GM21526 (cell line): Measurements from ENCODE around the gene KIF19.

Experiments used
- ATAC-seq: cut with Tn5 transposase; IDR thresholded peaks from one replicate; pipeline ENCODE4 v1.9.1; 2021; ENCODE audit warnings: moderate library complexity; ENCODE audit not compliant: unreplicated experiment, low FRiP score

KIF19 gene

DNA sequence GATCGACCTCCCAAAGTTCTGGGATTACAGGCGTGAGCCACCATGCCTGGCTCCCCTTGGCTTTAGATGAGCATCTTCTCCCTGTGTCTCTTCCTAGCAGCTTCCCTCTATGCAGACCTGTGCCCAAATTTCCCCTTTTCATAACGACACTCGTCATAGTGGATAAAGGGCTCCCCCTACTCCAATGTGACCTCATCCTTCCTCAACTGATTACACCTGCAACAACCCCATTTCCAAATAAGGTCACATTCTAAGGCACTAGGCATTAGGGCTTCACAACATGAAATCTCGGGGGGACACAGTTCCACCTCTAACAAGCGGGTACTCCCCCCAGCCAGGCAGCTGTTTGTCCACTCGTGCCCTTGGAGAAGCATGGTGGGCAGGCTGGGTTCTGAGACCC lies 10.3 kb downstream of the KIF19 start:
- ATAC-seq = no peak

DNA sequence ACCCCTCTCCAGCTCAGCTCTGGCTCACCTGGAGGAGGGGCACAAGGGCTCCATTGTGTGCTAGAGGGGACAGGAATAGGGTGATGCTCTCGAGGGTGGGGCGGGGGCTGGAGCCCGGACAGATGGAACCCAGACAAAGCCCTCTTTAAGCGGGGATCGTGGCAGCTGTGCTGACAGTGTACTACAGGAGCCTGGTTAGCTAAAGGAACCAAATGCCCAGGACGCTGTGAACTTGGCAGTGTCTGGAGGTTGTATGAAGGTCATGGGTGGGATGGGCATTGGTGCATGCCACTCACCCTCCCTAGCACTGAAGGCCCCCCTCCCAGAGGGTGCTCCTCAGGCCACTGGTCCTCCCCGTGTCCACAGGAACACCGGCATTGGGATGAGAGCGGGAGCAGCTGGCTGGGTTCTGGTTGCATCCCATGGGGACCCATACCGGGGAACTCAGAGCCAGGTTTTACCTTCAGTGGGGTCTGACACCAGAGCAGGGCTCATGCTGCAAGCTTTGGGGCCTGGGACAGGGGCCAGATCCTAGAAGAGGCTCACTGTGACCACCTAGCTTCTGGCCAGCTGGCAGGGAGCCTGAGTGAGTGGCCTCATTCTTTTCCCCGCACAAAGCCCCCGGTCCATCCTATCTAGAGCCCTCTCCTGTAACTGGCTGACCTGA lies 11.9 kb downstream of the KIF19 start:
- ATAC-seq = no peak

DNA sequence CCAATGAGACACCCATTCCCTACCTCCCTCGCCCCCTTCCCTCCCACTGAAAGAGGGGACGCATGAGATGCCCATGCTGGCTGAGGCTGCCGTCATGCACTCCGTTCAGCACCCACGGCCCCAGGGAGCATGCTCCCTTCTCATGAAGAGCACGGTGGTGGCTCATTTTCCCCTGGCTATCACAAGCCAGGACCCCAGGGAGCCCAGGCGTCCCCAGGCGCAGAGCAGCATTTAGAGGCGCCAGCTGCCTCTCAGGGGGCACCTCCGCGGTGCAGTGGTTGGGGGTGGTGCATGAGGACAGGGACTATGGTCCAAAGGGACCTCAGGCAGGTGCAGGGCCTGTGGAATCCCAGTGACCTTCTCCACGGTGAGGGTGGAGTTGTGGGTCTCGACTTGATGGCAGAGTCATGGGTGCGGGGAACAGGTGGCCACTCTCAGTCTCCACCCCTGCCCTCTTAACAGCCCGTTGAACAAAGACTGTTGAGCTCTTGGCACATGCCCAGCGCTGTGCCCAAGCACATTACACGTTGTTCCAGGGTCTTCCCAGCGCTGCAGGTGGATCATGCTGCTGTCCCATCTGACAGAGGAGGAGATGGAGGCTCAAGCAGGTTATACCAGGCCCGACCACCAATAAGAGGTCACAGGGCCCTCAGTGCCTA lies 13.6 kb downstream of the KIF19 start:
- no peak for ATAC-seq

- ATAC-seq = no peak
Observed at GRCh38 chr17:74340470-74341023, 14.5 kb downstream of the KIF19 start.

GRCh38 chr17:74342224-74342623 lies 16.2 kb downstream of the KIF19 start:
- no peak for ATAC-seq

- ATAC-seq = no peak
Observed at GRCh38 chr17:74343121-74343520, 17.1 kb downstream of the KIF19 start.

DNA sequence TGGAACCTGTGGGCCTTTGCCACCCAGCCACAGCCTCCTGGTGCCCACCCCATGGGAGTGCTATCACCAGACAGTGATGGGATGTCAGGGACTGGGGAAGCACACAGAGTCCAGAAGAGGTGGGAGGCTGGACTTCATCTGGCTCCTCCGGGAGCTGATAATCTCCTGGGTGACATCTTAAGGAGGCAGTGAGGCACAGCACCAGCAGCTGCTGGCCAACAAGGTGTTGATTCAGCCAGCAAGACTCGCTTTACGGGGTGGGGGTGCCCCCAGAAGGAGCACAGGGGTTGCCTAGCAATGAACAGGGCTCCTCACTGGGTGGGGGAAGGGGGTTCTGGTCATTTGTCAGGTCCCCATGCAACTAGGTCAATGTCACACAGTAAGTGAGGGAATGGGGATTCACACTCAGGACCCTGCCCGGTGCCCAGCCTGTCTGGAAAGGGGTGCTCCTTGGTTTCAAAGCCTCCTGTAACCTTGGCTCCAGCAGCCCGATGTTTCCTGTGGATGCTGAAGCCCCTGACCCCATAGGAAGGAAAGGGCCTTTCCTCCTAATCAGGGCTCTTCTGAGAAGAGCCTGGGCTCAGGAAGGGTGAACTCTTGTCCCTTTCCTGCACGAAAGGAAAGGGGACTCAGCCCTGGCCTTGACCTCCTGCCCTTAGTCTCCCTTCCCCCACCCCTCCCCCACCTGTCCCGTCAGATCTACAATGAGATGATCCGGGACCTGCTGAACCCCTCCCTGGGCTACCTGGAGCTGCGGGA lies 17.7 kb downstream of the KIF19 start:
- no peak for ATAC-seq

GRCh38 chr17:74344658-74345057 lies 18.6 kb downstream of the KIF19 start:
- ATAC-seq = no peak

DNA sequence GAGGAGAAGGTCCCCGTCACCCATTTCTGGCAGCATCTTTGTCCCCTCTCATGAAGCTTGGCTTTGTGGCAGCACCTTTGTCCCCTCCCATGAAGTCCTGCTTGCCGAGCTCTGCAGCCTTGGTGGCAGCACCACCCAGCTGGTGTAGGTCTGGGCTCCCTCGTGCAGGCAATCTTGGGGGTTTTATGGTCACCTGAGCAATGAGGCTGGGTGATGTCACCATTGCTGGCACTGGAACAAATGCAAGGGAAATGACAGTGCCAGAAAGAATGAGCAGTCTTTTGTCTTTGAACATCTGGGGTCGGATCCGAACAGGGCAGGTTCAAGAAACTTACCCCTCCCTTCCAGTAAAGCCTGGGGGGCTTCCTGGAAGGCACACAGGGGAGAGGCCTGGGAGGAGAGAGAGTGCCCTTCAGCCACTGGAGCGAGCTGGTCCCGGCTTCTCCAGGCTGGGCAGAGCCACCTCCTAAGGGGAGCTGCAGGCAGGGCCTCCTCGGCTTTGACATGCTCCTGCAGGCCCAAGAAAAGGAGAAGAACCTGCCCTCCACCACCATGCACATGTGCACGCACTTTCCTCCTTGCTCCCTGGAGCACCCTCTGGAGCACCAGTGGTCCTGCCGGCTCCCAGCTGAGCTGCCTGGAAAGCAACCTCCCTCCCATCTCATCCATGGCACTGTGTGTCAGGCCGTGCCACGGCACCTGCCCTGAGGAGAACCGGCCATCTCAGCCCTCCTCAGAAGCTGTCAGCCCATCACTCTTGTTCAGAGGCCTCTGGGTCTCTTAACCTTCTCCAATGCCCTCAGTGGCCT lies 19.6 kb downstream of the KIF19 start:
- no peak for ATAC-seq

DNA sequence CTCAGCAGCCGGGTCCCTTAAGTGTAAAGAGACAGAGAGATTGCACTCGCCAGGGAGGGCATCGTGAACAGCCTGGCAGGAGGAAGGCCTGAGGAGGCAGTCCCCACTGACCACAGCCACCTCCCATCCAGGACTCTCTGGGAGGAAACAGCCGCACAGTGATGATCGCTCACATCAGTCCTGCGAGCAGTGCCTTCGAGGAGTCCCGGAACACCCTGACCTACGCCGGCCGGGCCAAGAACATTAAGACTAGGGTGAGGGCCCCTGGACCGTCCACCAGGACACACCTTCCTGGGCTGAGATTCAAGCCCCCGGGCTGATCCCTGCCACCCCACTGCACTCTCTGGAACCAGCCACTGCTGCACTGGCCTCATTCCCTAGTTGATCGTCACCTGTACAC lies 21.6 kb downstream of the KIF19 start:
- ATAC-seq = no peak

DNA sequence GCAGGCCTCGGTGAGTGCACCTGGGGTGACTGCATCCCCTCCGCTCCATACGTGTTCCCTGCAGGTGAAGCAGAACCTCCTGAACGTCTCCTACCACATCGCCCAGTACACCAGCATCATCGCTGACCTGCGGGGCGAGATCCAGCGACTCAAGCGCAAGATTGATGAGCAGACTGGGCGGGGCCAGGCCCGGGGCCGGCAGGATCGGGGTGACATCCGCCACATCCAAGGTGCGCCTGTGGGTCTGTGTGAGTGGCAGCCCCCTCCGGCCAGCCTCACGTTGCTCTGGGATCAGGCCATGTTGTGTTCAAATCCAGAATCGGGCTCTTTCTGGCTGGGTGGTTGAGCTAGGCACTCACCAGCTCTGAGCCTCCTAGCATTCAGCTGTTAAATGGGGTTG lies 23.1 kb downstream of the KIF19 start:
- ATAC-seq = no peak

DNA sequence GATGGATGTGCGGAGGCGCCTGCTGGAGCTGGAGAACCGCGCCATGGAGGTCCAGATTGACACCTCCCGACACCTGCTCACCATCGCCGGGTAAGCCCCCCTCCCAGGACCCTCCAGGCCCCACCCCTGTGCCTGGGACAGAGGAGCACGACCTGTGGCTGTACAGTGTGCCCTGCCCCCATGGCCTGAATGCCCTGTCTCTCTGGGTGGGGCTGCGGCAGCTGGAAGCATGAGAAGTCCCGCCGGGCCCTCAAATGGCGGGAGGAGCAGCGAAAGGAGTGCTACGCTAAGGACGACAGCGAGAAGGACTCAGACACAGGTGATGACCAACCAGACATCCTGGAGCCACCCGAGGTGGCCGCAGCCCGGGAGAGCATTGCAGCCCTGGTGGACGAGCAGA lies 24.5 kb downstream of the KIF19 start:
- no peak for ATAC-seq

DNA sequence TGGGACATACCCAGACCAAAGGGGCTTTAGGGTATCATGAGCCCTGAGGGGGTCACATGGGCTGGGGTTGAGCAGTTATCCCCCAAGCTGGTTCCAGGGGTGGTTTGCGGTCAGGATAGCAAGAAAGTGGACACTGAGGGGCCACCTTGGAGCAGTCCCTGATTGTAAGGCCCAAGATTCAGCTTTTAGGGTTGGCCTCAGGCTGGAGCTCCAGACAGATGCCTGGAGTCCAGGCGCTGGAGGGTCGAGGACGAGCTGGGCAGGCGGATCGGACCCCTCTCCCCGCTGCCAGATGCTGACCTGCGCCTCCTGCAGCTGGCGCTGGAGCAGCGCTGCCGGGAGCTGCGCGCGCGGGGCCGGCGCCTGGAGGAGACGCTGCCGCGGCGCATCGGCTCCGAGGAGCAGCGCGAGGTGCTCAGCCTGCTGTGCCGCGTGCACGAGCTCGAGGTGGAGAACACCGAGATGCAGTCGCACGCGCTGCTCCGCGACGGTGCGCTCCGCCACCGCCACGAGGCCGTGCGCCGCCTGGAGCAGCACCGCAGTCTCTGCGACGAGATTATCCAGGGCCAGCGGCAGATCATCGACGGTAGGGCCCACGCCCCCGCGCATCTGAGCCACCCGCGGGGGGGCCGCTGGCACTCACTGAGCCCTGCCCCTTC lies 25.7 kb downstream of the KIF19 start:
- ATAC-seq = no peak

GRCh38 chr17:74353446-74354060 lies 27.5 kb downstream of the KIF19 start:
- no peak for ATAC-seq

DNA sequence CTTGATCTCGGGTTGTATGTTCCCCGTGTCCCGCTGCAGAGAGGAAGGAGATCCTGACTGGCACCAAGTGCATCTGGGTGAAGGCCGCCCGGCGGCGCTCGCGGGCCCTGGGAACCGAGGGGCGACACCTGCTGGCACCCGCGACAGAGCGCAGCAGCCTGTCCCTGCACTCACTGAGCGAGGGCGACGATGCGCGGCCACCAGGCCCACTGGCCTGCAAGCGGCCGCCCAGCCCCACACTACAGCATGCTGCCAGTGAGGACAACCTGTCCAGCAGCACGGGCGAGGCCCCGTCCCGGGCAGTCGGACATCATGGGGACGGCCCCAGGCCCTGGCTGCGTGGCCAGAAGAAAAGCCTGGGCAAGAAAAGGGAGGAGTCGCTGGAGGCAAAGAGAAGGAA lies 28.1 kb downstream of the KIF19 start:
- ATAC-seq = no peak

DNA sequence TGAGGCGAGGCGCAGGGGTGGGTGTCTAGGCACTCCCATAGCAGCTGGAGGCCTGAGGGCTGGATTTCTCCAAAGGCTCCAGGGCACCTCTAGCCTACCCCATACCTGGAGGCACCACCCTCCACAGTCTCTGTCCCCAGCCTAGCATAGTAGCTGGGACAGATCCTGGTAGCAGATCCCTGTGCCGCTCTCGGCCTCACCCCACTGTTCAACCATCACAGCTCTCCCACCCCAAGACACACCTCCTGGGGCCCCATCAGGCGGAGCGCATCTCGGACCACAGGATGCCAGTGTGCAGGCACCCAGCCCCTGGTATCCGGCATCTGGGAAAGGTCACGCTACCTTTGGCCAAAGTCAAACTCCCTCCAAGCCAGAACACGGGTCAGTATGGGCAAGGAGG lies 28.5 kb downstream of the KIF19 start:
- ATAC-seq = no peak

DNA sequence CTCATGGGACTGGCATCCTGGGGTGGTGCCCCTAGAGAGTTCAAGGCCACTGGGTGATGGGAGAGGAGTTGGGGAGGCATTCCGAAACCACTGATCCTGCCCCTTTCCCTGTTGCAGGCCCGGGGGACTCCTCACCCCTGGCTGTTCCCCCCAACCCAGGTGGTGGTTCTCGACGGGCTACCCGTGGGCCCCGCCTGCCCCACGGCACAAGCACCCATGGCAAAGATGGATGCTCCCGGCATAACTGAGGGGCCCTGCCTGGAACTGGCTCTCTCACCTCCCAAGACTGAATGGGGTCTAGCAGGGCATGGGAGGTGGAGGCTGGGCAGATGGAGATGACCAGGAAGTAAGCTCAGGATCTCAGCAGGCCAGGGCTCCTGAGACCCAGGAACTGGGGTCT lies 29.0 kb downstream of the KIF19 start:
- no peak for ATAC-seq

DNA sequence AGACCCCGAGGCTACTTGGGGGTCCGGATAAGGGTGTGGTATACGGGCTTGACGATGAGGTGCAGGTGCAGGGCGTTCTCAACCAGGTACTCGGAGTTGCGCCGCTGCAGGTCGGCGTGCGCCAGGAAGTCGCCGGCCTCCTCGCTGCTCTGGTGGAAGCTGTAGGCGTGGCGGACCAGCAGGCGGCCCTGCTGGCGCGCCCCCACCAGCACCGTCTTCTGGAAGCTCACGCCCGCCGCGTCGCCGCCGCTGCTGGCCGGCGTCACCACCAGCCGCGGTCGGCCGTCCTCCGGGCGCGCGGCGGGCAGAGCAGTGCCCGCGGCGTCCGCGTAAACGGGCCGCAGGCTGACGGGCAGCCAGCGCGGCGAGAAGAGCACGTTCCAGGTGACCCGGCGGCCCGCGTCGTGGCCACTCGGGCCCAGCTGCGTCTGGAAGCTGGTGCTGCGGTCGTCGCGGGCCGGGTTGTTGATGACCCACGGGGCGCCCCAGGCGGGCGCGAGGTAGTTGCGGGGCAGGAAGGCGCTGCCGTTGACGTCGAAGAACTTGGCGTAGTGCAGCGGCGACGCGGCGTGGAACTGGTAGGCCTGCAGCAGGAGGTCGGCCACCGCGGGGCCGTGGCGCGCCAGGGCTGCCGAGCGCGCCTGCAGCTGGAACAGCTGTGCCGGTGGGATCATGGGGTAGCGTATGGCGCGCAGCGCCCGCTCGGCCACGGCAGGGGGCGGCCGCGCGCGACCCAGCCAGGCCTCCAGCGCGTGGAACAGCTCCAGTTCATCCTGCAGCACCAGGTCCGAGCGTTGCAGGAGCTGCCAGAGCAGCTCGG lies 30.8 kb downstream of the KIF19 start:
- ATAC-seq = no peak

DNA sequence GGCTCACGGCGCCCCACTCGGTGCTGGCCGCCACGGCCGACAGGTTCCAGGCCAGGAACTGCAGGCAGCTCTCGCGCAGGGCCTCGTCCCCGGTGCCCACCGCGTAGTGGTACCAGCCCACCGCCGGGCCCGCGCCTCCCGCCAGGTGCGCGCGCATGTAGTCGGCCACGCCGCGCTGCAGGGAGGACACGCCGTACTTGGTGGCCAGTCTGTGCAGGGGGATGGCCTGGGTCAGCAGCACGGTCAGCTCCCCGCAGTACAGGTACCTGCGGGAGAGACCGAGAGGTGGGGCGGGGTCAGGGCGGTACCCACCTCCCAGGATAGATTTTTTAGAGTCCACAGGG lies 31.4 kb downstream of the KIF19 start:
- no peak for ATAC-seq
